ENCODE measurements around the gene FILIP1.

The FILIP1 gene

DNA sequence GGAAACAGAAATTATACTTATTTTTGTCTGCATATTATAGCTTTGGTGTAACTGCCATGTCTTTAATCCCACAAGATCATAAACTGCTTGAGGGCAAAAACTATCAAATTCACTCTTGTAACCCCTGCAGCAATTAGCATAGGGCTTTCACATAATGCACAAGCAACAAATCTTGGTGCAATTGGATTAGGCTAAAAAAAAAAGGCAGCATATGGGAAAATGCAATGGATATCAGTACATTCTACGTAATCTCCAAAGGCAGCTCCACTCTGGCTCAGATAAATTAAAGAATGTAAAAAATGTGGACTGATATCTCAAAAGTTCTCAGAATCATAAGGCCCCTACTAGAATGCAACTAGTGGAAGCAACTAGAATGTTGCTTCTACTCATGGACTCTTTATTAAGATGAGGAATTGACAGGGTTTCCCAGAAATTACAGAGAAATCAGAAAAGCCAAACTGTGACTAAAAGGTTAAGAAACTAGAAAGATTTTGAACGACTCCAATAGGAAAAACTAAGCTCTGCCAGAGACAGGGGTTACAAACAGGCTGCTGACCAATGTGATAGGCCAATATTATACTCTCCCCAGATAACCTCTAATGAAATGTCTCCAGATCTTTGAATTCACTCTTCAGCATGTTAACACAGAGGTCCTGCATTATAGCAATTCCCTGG is 55.0 kb downstream of the FILIP1 start:
- no peaks in the 10 kb centered on the region for H3K27me3 ChIP-seq (ENCODE audit: insufficient read depth, poor library complexity, severe bottlenecking)
- no peak overlapping the region for H3K27ac ChIP-seq (replicated peaks)
- no peak for DNase-seq (ENCODE audit: low read depth in 1 of 2, low spot score in 1 of 2)
- no peak overlapping the region for H3K4me3 ChIP-seq (replicated peaks; ENCODE audit: insufficient read depth, low read length)
- TF ChIP-seq, protein P1, sequence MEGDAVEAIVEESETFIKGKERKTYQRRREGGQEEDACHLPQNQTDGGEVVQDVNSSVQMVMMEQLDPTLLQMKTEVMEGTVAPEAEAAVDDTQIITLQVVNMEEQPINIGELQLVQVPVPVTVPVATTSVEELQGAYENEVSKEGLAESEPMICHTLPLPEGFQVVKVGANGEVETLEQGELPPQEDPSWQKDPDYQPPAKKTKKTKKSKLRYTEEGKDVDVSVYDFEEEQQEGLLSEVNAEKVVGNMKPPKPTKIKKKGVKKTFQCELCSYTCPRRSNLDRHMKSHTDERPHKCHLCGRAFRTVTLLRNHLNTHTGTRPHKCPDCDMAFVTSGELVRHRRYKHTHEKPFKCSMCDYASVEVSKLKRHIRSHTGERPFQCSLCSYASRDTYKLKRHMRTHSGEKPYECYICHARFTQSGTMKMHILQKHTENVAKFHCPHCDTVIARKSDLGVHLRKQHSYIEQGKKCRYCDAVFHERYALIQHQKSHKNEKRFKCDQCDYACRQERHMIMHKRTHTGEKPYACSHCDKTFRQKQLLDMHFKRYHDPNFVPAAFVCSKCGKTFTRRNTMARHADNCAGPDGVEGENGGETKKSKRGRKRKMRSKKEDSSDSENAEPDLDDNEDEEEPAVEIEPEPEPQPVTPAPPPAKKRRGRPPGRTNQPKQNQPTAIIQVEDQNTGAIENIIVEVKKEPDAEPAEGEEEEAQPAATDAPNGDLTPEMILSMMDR (IDR thresholded peaks at IDR 0.05; ENCODE audit: insufficient read depth, low read length): no peak
- no peak for TF ChIP-seq POLR2AphosphoS5 (IDR thresholded peaks at IDR 0.05; ENCODE audit: low read depth)
- TF ChIP-seq, protein P2, sequence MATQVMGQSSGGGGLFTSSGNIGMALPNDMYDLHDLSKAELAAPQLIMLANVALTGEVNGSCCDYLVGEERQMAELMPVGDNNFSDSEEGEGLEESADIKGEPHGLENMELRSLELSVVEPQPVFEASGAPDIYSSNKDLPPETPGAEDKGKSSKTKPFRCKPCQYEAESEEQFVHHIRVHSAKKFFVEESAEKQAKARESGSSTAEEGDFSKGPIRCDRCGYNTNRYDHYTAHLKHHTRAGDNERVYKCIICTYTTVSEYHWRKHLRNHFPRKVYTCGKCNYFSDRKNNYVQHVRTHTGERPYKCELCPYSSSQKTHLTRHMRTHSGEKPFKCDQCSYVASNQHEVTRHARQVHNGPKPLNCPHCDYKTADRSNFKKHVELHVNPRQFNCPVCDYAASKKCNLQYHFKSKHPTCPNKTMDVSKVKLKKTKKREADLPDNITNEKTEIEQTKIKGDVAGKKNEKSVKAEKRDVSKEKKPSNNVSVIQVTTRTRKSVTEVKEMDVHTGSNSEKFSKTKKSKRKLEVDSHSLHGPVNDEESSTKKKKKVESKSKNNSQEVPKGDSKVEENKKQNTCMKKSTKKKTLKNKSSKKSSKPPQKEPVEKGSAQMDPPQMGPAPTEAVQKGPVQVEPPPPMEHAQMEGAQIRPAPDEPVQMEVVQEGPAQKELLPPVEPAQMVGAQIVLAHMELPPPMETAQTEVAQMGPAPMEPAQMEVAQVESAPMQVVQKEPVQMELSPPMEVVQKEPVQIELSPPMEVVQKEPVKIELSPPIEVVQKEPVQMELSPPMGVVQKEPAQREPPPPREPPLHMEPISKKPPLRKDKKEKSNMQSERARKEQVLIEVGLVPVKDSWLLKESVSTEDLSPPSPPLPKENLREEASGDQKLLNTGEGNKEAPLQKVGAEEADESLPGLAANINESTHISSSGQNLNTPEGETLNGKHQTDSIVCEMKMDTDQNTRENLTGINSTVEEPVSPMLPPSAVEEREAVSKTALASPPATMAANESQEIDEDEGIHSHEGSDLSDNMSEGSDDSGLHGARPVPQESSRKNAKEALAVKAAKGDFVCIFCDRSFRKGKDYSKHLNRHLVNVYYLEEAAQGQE (IDR thresholded peaks at IDR 0.05; ENCODE audit: insufficient replicate concordance, low read depth): no peak

DNA sequence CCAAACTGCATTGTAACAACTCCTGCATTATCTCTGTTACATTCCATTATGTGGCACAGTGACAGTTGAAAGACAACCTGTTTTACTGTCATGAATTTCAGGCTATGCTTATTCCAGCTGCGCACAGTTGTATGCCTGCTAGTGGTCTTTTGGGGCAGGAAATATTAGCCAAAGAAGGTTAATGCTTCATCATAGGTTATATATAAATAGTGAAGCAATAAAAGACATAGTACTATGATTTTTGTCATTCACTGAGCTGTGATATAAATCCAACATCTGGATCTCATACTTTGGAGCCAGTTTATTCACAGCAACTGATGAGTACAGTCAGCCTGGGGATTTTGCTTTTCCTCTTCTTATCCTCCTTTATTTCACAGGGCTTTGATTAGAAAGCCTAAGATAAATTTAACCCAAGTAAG is 55.6 kb downstream of the FILIP1 start:
- Histone ChIP-seq H3K27me3 (ENCODE audit: insufficient read depth, poor library complexity, severe bottlenecking) (no peaks in the 10 kb centered on the region), H3K27ac (replicated peaks) (no peak overlapping the region), H3K4me3 (replicated peaks; ENCODE audit: insufficient read depth, low read length) (no peak overlapping the region)
- DNase-seq (ENCODE audit: low read depth in 1 of 2, low spot score in 1 of 2): no peak
- no peak for TF ChIP-seq GABPA (IDR thresholded peaks at IDR 0.05; ENCODE audit: low read depth)
- no peak for TF ChIP-seq POLR2AphosphoS5 (IDR thresholded peaks at IDR 0.05; ENCODE audit: low read depth)
- TF ChIP-seq, protein P1 (IDR thresholded peaks at IDR 0.05; ENCODE audit: insufficient read depth, low read length): no peak
- TF ChIP-seq, protein P2 (IDR thresholded peaks at IDR 0.05; ENCODE audit: insufficient replicate concordance, low read depth): no peak
- TF ChIP-seq SPI1 (IDR thresholded peaks at IDR 0.05; ENCODE audit: borderline replicate concordance, low read depth): no peak

DNA sequence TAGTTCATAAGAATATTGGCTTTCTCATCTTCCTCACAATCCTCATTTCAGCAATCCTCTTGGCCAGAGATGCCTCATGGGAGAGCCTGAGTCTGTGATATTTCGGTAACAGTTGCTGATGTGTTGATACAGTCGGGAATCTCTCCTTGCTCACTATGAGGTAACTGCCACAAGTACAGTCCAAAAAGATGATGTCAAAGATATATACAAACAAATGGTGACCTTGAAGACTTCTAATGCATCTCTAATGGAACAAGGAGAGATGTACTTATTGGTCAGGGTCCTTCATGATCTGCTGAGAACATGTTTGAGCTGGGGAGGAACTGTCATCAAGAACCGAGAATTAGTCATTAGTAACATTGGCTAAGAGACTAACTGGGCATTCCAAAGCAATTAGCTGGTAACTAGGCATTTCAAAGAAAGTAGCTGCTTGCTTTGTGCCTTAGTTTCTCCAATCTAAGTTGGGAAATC is 56.1 kb downstream of the FILIP1 start:
- Histone ChIP-seq H3K4me3 (replicated peaks; ENCODE audit: insufficient read depth, low read length) (no peak overlapping the region), H3K27me3 (ENCODE audit: insufficient read depth, poor library complexity, severe bottlenecking) (no peaks in the 10 kb centered on the region), H3K27ac (replicated peaks) (no peak overlapping the region)
- no peak for DNase-seq (ENCODE audit: low read depth in 1 of 2, low spot score in 1 of 2)
- TF ChIP-seq GABPA (IDR thresholded peaks at IDR 0.05; ENCODE audit: low read depth): no peak
- TF ChIP-seq, protein P2 (IDR thresholded peaks at IDR 0.05; ENCODE audit: insufficient replicate concordance, low read depth): no peak
- TF ChIP-seq POLR2AphosphoS5 (IDR thresholded peaks at IDR 0.05; ENCODE audit: low read depth): no peak
- no peak for TF ChIP-seq SPI1 (IDR thresholded peaks at IDR 0.05; ENCODE audit: borderline replicate concordance, low read depth)
- TF ChIP-seq, protein P1 (IDR thresholded peaks at IDR 0.05; ENCODE audit: insufficient read depth, low read length): no peak

Measured in HL-60 (cell line).